Measurements from ENCODE around the gene LSAMP. TPM values are rescaled to one million over a fixed set of nuclear protein-coding genes. Genes with fewer than 3 reads are reported as not detected.

Gene LSAMP
- total RNA-seq, 1 experiment from 2014 or later, result 0.15 TPM

DNA sequence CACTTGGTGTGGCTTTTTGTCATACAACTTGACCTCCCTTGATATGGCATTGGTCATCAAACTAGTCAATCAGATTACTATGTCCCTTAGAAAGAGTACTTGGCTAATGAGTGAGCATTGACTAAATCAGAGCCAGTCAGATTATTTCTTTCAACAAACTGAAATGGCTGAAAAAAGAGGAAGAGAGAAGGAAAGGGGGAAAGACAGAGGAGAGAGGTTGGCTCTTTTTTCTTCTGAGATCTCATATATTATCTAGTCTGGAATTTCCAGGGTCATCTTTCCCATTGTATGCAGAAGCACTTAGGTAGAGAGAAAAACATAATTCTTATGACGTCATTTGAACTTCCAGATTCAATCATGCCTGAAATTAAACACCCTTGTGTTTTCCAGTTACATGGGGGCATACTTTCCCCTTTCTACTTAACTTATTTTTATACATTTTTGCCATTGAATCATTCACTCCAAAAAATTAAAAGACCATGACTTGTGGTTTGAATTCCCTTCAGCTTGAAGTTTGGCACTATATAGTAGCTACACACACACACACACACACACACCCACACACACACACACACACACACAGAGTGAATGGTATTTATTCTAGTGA, 387.8 kb downstream of the LSAMP start:
- Histone ChIP-seq H3K27ac (ENCODE audit: low read length) (no peak overlapping the region), H3F3A (ENCODE audit: low read length, unreplicated experiment) (no peaks in the 10 kb centered on the region), H2AFZ (ENCODE audit: low read length) (no peak overlapping the region), H4K20me1 (ENCODE audit: low read length) (no peaks in the 10 kb centered on the region), H3K4me2 (ENCODE audit: low read length) (no peak overlapping the region), H3K79me2 (ENCODE audit: low read length) (no peaks in the 10 kb centered on the region), H3K9me3 (ENCODE audit: low read length) (no peaks in the 10 kb centered on the region), H3K4me3 (ENCODE audit: low read length) (no peak overlapping the region), H3K9ac (ENCODE audit: low read length) (no peak overlapping the region), H3K27me3 (ENCODE audit: low read length) (no peaks in the 10 kb centered on the region), H3K4me1 (ENCODE audit: insufficient read depth, low read length) (peaks cover 11% of the 10 kb centered on the region; the same call in 1 of the 2 replicates), H3K9me2 (replicated peaks; ENCODE audit: low read length) (no peaks in the 10 kb centered on the region), H3K36me3 (ENCODE audit: low read depth, low read length) (no peaks in the 10 kb centered on the region)
- ATAC-seq (no peak), DNase-seq (no peak)
- no TSS peak for BruUV-seq (replicated peaks)
- intact Hi-C loops (cut with micrococcal nuclease), result loop anchor here (5.0 kb wide), 1 partner anchor 50 kb away; no protein-coding TSS in a partner anchor
- TF ChIP-seq CTCF (conservative IDR thresholded peaks at IDR 0.05; ENCODE audit: low read depth, low read length) (no peak), EZH2 (IDR thresholded peaks at IDR 0.05; ENCODE audit: low read length, unreplicated experiment) (no peak), EZH2phosphoT487 (IDR thresholded peaks at IDR 0.05; ENCODE audit: borderline replicate concordance, low read length) (no peak)
- ChIA-PET POLR2A (ENCODE audit: unreplicated experiment) (no interaction called here), CTCF (no interaction called here)

DNA sequence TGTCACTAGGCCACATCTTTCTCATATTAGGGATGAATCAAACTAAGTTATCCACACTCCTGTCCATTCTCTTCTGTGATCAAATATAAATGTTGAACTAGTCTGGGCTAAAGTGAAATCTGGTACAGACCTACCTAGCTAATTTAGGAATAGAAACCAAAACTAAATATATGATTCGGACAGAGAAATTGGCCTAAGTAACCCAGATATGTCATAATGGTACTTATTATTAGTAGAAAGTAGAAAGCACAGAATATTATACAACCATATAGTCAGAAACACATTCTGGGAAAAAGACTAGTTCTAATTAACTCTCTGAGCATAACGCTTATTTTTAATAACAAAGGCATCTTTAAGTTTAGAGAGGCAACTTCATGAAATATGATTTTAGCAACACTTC, 389.0 kb downstream of the LSAMP start:
- Histone ChIP-seq H3K9me2 (replicated peaks; ENCODE audit: low read length) (no peaks in the 10 kb centered on the region), H3K9me3 (ENCODE audit: low read length) (no peaks in the 10 kb centered on the region), H4K20me1 (ENCODE audit: low read length) (no peaks in the 10 kb centered on the region), H3F3A (ENCODE audit: low read length, unreplicated experiment) (no peaks in the 10 kb centered on the region), H3K4me3 (ENCODE audit: low read length) (no peak overlapping the region), H3K4me1 (ENCODE audit: insufficient read depth, low read length) (peaks cover 11% of the 10 kb centered on the region; the same call in 1 of the 2 replicates), H3K27ac (ENCODE audit: low read length) (no peak overlapping the region), H3K36me3 (ENCODE audit: low read depth, low read length) (no peaks in the 10 kb centered on the region), H2AFZ (ENCODE audit: low read length) (no peak overlapping the region), H3K4me2 (ENCODE audit: low read length) (no peak overlapping the region), H3K79me2 (ENCODE audit: low read length) (no peaks in the 10 kb centered on the region), H3K27me3 (ENCODE audit: low read length) (no peaks in the 10 kb centered on the region), H3K9ac (ENCODE audit: low read length) (no peak overlapping the region)
- intact Hi-C loops (cut with micrococcal nuclease), result loop anchor here (5.0 kb wide), 1 partner anchor 49 kb away; no protein-coding TSS in a partner anchor
- TF ChIP-seq EZH2 (IDR thresholded peaks at IDR 0.05; ENCODE audit: low read length, unreplicated experiment) (no peak), EZH2phosphoT487 (IDR thresholded peaks at IDR 0.05; ENCODE audit: borderline replicate concordance, low read length) (no peak), CTCF (conservative IDR thresholded peaks at IDR 0.05; ENCODE audit: low read depth, low read length) (no peak)
- CTCF ChIA-PET, result no interaction called here
- POLR2A ChIA-PET (ENCODE audit: unreplicated experiment), result no interaction called here
- DNase-seq, result no peak
- no TSS peak for BruUV-seq (replicated peaks)
- no peak for ATAC-seq

DNA sequence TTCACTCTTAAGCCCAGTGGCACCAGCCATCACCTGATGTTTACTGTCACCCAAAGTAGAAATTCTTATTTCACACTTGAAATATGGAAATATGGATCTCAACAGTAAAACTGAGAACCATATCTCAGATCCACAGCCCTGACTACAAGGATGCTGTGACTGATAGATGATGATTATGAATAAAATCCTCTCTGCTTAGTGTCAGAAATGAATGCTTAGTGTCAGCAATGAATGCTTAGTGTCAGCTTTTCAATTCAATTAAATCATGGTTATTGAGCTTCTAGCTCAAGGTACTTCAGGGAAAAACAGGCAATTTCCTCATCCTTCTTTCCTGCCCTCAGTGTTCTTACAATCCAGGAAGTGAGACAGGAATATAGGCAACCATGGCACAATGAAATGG, 392.3 kb downstream of the LSAMP start:
- no peak overlapping the region for H3K4me2 ChIP-seq (ENCODE audit: low read length)
- no peak for DNase-seq
- BruUV-seq (replicated peaks), result no TSS peak
- TF ChIP-seq EZH2phosphoT487 (IDR thresholded peaks at IDR 0.05; ENCODE audit: borderline replicate concordance, low read length), result no peak
- TF ChIP-seq CTCF (conservative IDR thresholded peaks at IDR 0.05; ENCODE audit: low read depth, low read length), result no peak
- no peak for TF ChIP-seq EZH2 (IDR thresholded peaks at IDR 0.05; ENCODE audit: low read length, unreplicated experiment)
- H3K4me3 ChIP-seq (ENCODE audit: low read length), result no peak overlapping the region
- no peaks in the 10 kb centered on the region for H3K9me2 ChIP-seq (replicated peaks; ENCODE audit: low read length)
- CTCF ChIA-PET, result no interaction called here
- no peaks in the 10 kb centered on the region for H3K27me3 ChIP-seq (ENCODE audit: low read length)
- POLR2A ChIA-PET (ENCODE audit: unreplicated experiment), result no interaction called here
- no peaks in the 10 kb centered on the region for H4K20me1 ChIP-seq (ENCODE audit: low read length)
- no peaks in the 10 kb centered on the region for H3K79me2 ChIP-seq (ENCODE audit: low read length)
- no peak overlapping the region for H3K27ac ChIP-seq (ENCODE audit: low read length)
- no peaks in the 10 kb centered on the region for H3K9me3 ChIP-seq (ENCODE audit: low read length)
- H2AFZ ChIP-seq (ENCODE audit: low read length), result no peak overlapping the region
- no peaks in the 10 kb centered on the region for H3K36me3 ChIP-seq (ENCODE audit: low read depth, low read length)
- no peak overlapping the region for H3K9ac ChIP-seq (ENCODE audit: low read length)
- no peak for ATAC-seq
- intact Hi-C loops (cut with micrococcal nuclease), result no loop called here
- no peaks in the 10 kb centered on the region for H3K4me1 ChIP-seq (ENCODE audit: insufficient read depth, low read length)
- no peaks in the 10 kb centered on the region for H3F3A ChIP-seq (ENCODE audit: low read length, unreplicated experiment)

Data from PC-3 (cell line).